Activated CD4-positive, alpha-beta T cell treated with anti-CD3 and anti-CD28 coated beads for 48 hours (primary cell): ENCODE results near the gene CAPN5.

Source experiments
- DNase-seq: peaks from one replicate; pipeline ENCODE4 v3.0.0-alpha.2; 2020

CAPN5 gene

DNA sequence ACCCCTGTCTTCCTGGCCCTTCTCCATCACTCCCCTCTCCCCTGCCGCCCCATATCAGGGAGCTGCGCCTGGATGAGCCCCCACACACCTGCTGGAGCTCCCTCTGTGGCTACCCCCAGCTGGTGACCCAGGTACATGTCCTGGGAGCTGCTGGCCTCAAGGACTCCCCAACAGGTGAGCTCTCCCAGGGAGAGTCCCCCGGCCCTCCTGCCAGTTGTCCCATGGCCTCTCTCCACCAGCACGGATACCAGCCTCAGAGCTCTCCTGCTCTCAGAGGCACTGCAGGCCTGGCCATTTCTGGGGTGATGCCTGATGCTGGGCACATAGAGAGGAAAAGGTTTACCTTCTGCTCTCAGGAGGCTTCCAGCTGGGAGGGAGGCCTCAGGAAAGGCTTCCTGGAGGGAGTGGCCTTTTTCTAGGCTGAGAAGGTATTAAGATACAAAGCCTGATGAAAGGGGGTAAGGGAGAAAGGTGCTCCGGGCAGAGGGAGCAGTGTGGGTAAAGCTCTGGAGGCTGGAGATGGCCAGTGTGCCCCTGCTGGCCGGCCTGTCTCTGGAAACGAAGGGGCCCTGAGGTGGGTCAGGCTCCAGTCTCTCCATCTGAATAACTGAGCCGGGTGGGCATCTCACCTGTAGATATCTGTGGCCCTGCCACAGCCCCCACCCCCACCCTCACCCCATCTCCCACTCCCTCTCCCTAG lies 55.3 kb downstream of the CAPN5 start:
- DNase-seq: no peak

- DNase-seq: no peak
Measured at GRCh38 chr11:77122576-77123212, 55.9 kb downstream of the CAPN5 start.

DNA sequence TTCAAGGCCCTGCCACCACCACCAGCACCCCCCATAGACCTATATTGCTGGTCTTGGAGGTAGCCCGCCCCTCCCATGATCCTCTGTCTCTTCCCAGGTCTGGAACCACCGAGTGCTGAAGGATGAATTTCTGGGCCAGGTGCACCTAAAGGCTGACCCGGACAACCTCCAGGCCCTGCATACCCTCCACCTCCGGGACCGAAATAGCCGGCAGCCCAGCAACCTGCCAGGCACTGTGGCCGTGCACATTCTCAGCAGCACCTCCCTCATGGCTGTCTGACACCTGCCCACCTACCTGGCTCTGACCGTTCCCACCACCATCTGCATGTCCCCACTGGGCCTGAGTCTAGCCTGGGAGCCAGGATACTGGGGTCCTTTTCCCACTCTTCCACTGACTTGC lies 56.8 kb downstream of the CAPN5 start:
- no peak for DNase-seq

DNA sequence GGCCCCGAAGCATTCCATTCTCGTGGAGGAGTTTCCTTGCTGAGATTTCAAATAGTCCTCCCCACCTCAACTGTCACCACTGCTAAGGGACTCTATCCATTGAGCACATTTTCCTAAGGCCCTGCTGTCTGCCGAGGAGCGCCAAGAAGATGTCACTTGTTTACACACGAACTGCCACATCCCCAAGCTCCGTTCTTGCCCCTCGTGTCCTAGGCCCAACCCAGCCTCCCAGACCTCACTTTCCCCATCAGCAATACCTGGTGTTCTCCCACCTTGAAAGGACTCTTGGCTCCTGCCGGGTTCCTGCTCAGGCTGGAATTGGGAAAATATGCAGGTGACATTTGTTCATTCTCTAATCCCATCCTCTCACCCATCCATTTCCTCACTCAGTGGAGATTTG lies 57.3 kb downstream of the CAPN5 start:
- DNase-seq: no peak

DNA sequence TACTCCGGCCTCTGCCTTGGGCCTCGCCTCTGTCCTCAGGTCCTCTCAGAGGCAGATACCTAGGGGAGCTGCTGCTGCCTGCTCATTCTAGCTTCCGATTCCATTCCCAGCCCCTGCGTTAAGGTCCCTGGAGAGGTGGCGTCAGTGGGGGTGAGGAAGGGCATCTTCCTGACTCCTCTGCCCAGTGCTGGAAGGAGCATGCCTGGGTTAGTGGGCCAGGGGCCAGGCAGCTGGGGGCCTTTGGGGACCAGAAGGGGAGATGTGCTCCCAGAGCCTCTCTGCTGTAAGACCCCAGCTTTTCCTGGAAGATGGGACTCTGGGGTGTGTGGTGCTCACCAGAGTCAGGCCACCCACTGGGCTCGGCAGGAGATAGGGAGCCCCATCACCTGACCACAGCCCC lies 57.7 kb downstream of the CAPN5 start:
- DNase-seq: no peak

GRCh38 chr11:77125191-77125590 lies 58.4 kb downstream of the CAPN5 start:
- DNase-seq: no peak

- no peak for DNase-seq
Measured at GRCh38 chr11:77125695-77126094, 58.9 kb downstream of the CAPN5 start.

- no peak for DNase-seq
Measured at GRCh38 chr11:77126156-77126775, 59.5 kb downstream of the CAPN5 start.

GRCh38 chr11:77126861-77127234 lies 60.1 kb downstream of the CAPN5 start:
- DNase-seq: no peak

DNA sequence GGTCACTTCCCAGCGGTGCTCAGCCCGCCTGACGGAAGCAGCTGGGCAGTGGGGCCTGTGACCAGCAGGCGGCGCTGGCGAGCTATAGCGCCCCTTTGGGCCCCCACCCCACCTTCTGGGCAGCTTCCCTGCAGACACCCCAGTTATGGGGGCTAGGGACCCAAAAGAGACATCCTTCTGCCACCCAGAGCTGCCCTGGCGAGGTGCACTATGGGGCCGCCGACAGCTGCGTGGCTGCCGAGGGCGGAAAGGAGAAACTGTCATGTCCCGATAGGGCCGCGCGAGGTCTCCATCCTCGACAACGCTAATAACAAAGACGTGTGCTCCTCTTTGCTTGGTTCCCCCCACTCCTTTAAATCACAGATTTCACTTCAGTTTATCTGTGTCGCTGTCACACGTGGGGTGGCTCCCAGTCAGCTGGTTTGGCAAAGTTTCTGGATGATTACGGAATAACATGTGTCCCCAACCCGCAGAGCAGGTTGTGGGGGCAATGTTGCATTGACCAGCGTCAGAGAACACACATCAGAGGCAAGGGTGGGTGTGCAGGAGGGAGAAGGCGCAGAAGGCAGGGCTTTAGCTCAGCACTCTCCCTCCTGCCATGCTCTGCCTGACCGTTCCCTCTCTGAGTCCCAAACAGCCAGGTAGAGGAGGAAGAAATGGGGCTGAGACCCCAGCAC lies 60.6 kb downstream of the CAPN5 start:
- peak; percentile 66 for DNase-seq

DNA sequence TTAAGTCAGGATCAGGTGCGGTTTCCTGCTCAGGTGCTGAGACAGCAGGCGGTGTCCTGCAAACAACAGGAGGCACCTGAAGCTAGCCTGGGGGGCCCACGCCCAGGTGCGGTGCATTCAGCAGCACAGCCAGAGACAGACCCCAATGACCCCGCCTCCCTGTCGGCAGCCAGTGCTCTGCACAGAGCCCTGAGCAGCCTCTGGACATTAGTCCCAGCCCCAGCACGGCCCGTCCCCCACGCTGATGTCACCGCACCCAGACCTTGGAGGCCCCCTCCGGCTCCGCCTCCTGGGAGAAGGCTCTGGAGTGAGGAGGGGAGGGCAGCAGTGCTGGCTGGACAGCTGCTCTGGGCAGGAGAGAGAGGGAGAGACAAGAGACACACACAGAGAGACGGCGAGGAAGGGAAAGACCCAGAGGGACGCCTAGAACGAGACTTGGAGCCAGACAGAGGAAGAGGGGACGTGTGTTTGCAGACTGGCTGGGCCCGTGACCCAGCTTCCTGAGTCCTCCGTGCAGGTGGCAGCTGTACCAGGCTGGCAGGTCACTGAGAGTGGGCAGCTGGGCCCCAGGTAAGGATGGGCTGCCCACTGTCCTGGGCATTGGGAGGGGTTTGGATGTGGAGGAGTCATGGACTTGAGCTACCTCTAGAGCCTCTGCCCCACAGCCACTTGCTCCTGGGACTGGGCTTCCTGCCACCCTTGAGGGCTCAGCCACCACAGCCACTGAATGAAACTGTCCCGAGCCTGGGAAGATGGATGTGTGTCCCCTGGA lies 61.3 kb downstream of the CAPN5 start, which contains the start of gene MYO7A:
TSS of gene MYO7A (plus strand) at position 327 of the 772 bp plus-strand sequence. CDS start 2,389 bp downstream, outside the sequence.
- DNase-seq: no peak

GRCh38 chr11:77129069-77129841 lies 62.5 kb downstream of the CAPN5 start:
- DNase-seq: no peak

DNA sequence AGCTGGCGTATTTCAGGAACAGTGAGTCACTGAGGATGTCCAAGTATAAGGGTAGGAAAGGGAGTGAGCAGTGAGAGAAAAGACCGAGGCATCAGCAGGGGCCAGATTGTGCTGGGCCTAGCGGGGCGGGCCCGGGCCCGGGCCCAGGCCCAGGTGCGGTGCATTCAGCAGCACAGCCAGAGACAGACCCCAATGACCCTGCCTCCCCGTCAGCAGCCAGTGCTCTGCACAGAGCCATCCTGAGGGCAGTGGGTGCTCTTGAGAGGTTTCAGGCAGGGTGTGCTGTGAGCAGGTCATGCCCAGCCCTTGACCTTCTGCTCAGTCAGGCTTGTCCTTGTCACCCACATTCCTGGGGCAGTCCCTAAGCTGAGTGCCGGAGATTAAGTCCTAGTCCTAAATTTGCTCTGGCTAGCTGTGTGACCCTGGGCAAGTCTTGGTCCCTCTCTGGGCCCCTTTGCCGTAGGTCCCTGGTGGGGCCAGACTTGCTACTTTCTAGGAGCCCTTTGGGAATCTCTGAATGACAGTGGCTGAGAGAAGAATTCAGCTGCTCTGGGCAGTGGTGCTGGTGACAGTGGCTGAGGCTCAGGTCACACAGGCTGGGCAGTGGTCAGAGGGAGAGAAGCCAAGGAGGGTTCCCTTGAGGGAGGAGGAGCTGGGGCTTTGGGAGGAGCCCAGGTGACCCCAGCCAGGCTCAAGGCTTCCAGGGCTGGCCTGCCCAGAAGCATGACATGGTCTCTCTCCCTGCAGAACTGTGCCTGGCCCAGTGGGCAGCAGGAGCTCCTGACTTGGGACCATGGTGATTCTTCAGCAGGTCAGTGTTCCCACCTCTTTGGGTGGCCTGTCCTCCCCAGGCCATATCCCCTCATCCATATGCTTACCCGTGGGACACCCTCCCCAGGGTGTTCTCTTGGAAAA lies 63.3 kb downstream of the CAPN5 start:
- DNase-seq: no peak

GRCh38 chr11:77130763-77131513 lies 64.2 kb downstream of the CAPN5 start:
- DNase-seq: no peak

DNA sequence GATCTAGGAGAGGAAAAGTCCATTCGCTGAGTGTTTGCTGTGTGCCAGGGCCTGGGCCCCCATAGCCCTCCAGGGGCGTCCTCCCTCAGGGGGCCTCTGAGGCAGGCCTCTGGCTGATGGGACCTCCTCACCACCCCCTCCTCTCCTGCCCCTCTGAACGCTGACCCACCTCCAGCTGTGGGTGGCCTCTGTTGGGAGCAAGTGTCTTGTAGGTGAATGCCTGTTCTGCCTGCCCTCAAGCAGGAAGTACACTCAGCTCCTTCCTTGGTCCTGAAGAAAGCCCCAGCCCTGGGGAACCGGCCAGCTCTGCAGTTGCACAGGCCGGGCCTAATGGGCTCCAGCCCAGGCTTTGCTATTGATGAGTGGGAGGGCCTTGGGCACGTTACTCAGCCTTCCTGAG lies 64.8 kb downstream of the CAPN5 start:
- DNase-seq: no peak

GRCh38 chr11:77135069-77135468 lies 68.3 kb downstream of the CAPN5 start:
- no peak for DNase-seq

DNA sequence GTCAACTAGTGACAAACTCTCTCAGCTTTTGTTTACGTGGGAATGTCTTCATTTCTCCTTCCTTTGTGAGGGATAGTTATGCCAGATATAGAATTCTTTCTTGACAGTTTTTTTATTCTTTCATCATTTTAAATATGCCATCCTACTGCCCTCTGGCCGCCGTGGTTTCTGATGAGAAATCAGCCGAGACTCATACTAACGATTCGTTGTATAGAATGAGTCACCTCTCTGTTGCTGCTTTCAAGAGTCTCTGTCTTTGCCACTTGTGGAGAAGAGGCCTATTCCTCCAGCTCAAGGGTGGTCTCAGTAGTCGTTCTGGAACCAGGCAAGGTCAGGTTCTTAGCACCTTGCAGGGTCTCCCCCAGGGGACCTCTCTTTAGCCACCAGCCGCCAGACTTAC lies 69.3 kb downstream of the CAPN5 start:
- DNase-seq: peak; percentile 34

GRCh38 chr11:77136784-77137420 lies 70.1 kb downstream of the CAPN5 start:
- no peak for DNase-seq

DNA sequence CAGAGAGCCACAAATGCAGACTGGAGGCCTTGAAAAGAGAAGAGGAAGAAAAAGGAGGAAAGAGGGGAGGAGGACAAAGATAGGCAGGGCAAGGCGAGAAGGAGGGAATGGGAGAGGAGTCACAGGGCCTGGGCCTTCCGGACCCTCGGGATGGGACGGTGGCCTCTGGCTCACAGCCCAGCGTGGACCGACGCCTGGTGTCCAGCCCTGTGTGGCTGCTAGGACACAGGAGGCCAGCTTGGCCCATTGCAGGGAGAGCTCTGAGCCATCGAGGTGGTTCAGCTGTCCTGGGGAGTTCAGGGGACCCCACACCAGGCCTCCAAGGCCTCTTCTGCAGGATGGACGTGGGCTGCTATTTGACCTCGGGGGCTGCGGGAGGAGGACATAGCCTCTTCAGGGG lies 70.7 kb downstream of the CAPN5 start:
- DNase-seq: no peak
